ENCODE data around the gene UNC119.

Gene UNC119

GRCh38 chr17:28573040-28573380 lies 20.6 kb upstream of the UNC119 start:
- DNase-seq (ENCODE audit: low read depth in 2 of 2) = no peak

GRCh38 chr17:28572259-28573039 lies 20.0 kb upstream of the UNC119 start:
- no peak for DNase-seq (ENCODE audit: low read depth in 2 of 2)

DNA sequence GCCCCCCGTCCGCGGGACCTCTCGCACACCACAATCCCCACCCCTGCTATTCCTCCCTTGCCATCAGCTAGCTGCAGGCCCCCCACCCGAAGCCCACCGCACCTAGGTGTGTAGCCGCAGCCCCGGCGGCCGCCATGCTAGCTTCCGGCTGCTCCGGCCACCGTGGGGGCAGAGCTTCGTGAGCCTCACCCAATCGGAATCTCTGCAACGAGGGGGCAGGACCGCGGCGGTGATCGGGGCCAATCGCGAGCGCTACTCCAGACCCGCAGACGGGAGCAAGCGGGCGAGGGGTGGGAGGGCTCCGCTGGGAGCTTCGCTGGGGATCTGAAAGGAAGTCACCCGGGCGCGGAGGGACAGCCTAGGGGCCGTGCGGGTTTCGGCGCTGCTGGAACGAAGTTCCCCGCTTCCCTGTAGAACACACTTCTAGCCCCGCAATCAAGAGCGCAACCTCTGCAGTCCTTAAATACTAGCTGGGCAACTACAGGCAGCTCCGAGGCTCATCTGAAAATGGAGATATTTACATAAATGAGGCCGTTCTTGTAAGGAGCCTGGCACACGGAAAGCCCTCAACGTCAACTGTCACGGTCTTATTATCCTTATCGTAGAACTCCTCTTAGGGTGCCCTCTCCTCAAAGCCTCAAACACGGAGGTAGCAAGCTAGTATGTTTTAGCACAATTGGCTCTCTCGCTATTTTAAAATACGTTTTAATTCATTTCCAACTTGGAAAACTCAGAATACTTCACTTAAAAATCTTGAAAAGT lies 19.1 kb upstream of the UNC119 start, which contains the start of gene PIGS:
TSS of gene PIGS (minus strand) at position 164 of the 762 bp plus-strand sequence. CDS start at position 136, 28 bp downstream.
- peak; percentile 81 to 87 for DNase-seq (ENCODE audit: low read depth in 2 of 2)

- no peak for DNase-seq (ENCODE audit: low read depth in 2 of 2)
Measured at GRCh38 chr17:28570716-28571360, 18.4 kb upstream of the UNC119 start.

DNA sequence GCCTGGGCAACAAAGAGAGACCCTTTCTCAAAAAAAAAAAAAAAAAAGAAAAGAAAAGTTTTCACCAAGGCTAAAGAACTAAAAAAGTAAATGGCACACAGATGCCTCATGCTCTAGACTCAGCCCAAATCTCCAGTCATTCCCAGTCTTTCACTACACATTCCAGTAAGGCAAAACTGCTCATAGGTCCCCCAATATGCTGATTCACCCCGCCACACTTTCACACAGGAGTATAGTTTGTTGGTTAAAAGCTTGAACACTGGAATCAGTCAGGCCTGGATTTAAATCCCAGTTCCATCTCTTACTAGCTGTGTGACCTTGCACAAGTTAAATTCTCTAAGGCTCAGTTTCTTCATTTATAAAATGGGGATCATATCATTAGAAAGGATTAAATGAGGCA lies 17.0 kb upstream of the UNC119 start:
- DNase-seq (ENCODE audit: low read depth in 2 of 2) = no peak

- no peak for DNase-seq (ENCODE audit: low read depth in 2 of 2)
Measured at GRCh38 chr17:28567604-28568003, 15.2 kb upstream of the UNC119 start.

GRCh38 chr17:28563475-28563874 lies 11.1 kb upstream of the UNC119 start:
- no peak for DNase-seq (ENCODE audit: low read depth in 2 of 2)

DNA sequence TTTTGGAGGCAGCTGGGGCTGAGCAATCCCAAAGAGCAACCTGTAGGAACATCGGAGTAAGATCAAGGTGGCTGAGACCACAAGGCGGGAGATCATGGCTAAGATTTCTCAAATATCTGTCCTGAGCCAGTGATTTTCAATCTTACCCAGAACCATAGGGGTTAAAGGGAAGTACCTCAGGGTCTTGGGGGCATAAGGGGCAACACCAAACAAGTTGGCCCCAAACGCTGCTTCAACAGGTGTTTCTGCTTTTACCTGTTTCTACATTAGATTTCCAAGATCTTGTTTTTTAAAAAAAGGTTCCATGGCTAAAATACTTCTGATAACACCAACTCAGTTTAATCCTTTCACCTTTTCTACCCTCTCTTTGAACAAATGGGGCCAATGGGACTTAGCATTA lies 2.6 kb upstream of the UNC119 start:
- DNase-seq (ENCODE audit: low read depth in 2 of 2) = no peak

- no peak for DNase-seq (ENCODE audit: low read depth in 2 of 2)
Measured at GRCh38 chr17:28554565-28554964, 2.1 kb upstream of the UNC119 start.

DNA sequence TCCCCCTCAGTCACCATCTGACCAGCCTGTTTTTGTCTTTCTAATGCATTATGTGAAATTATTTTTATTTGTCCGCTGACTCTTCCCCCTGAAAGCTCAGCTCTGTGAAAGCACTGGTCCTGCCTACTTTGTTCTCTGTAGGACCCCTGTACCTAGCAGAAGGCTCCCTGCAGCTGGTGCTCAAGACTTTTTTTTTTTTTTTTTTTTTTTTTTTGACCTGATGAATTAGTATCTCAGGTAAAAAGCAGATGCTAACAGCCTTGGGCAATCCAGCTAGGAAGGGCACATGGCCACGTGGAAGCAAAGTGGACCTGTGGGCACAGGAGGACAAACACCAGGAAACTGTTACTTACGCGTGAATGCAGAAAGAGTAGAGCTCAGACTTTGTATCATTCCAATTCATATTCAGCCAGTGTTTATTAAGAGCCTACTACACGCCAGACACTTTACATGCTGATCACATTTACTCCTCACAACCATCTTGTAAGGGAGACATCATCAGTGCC lies 629 bp upstream of the UNC119 start:
- no peak for DNase-seq (ENCODE audit: low read depth in 2 of 2)

GRCh38 chr17:28551421-28552175 lies 826 bp downstream of the UNC119 start:
- no peak for DNase-seq (ENCODE audit: low read depth in 2 of 2)

DNA sequence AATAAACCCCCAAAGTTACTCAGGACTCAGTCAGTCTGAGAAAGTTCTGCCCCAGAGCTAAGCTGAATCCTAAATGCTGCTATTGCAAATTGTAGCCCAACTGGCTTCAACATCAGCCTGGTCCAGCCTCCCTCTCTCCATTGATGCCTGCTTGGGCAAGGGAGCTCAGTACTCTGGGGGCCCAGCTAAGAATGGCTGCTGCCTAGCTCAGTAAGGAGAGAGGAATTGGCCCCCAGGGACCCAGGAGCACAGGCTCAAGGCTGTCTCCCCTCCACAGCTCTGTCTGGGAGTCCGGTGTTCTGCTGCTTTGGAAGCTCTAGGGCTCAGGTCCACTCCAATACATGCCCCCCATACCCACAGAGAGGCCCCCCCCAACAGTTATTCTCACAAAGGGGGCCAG lies 1.6 kb downstream of the UNC119 start:
- no peak for DNase-seq (ENCODE audit: low read depth in 2 of 2)

GRCh38 chr17:28549236-28550132 lies 2.9 kb downstream of the UNC119 start:
- peak in 1 of 2 donors; percentile 26 for DNase-seq (ENCODE audit: low read depth in 2 of 2)

GRCh38 chr17:28548417-28549130 lies 3.9 kb downstream of the UNC119 start:
- DNase-seq (ENCODE audit: low read depth in 2 of 2) = no peak

GRCh38 chr17:28547623-28548416 lies 4.6 kb downstream of the UNC119 start:
- peak in 1 of 2 donors; percentile 31 for DNase-seq (ENCODE audit: low read depth in 2 of 2)

GRCh38 chr17:28547096-28547622 lies 5.3 kb downstream of the UNC119 start:
- DNase-seq (ENCODE audit: low read depth in 2 of 2) = no peak

DNA sequence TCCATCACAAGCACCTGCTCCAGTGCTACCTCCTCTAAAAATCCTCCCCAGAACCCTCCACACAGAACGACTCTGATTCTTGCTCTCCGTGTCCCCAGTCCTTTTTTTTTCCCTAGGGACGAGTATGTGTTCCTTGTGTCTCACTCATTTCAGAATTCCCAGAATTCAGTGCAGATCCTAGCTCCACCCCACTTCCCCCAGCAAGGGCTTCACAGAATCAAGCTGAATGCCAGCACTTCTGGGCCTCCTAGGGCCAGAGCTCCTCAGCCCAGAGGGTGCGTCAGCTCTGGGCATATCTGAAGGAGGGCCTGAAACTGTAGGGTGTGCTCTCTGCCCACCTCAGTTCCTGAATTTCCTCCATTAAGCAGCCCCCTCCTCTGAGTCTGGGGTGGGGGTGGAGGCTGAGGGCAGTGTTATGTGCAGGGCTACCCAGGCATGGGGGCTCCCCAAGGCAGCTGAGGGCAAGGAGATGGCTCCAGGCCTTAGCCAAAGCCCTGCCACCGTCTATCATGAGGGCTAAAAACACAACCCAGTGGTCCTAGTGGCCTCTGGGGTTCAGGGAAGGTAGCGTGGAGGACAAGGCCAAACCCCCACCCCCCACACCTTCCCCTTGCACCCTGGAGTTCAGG lies 6.5 kb downstream of the UNC119 start:
- DNase-seq (ENCODE audit: low read depth in 2 of 2) = no peak

- DNase-seq (ENCODE audit: low read depth in 2 of 2) = no peak
Measured at GRCh38 chr17:28545141-28545503, 7.3 kb downstream of the UNC119 start.

Data from stimulated activated CD8-positive, alpha-beta memory T cell treated with anti-CD3 and anti-CD28 coated beads, Interleukin-7, amount 100 ng/mL, for 4 hours (primary cell).